GM23338 (cell line): ENCODE measurements around the gene SPRR2E. TPM values are rescaled to one million over a fixed set of nuclear protein-coding genes. Genes with fewer than 3 reads are reported as not detected.

Source experiments
- ATAC-seq: fragments of 200-7000 bp; cut with Tn5 transposase; 3 replicates; pipeline ENCODE4 v1.9.1; 2020
- DNase-seq: peaks from one replicate; pipeline ENCODE4 v3.0.0-alpha.2; 2015; ENCODE audit warnings: low spot score
- H2AFZ ChIP-seq: fragments of 200-600 bp; sonication (generic); 2 replicates; pipeline ENCODE4 v1.8.0; 2016; ENCODE audit warnings: antibody characterized with exemption, mild to moderate bottlenecking, moderate library complexity
- H3F3A ChIP-seq: fragments of 200-600 bp; sonication (generic); replicated peaks from 2 replicates; pipeline ENCODE4 v1.8.0; 2017; ENCODE audit warnings: antibody characterized with exemption, mixed run types, low read depth
- H3K27ac ChIP-seq: fragments of 200-600 bp; sonication (generic); 2 replicates; pipeline ENCODE4 v1.6.1; 2016; ENCODE audit warnings: low read depth
- H3K27me3 ChIP-seq: fragments of 200-600 bp; sonication (generic); 2 replicates; pipeline ENCODE4 v1.8.0; 2016; ENCODE audit warnings: mild to moderate bottlenecking, mixed run types, moderate library complexity; ENCODE audit not compliant: insufficient read depth
- H3K36me3 ChIP-seq: fragments of 200-600 bp; sonication (generic); 2 replicates; pipeline ENCODE4 v1.8.0; 2016; ENCODE audit warnings: mild to moderate bottlenecking; ENCODE audit not compliant: insufficient read depth
- H3K4me1 ChIP-seq: fragments of 200-600 bp; sonication (generic); 2 replicates; pipeline ENCODE4 v1.8.0; 2016; ENCODE audit warnings: mild to moderate bottlenecking, moderate library complexity; ENCODE audit not compliant: insufficient read depth
- H3K4me2 ChIP-seq: fragments of 200-600 bp; sonication (generic); 2 replicates; pipeline ENCODE4 v1.7.1; 2017; ENCODE audit warnings: mixed run types
- H3K4me3 ChIP-seq: fragments of 200-600 bp; sonication (generic); 2 replicates; pipeline ENCODE4 v1.6.1; 2016; ENCODE audit warnings: mixed run types
- H3K79me2 ChIP-seq: fragments of 200-600 bp; sonication (generic); replicated peaks from 2 replicates; pipeline ENCODE4 v1.8.0; 2017; ENCODE audit warnings: mild to moderate bottlenecking; ENCODE audit not compliant: insufficient read depth
- H3K9me2 ChIP-seq: fragments of 200-600 bp; sonication (generic); 2 replicates; pipeline ENCODE4 v1.8.0; 2017; ENCODE audit not compliant: insufficient read depth
- H4K20me1 ChIP-seq: fragments of 200-600 bp; sonication (generic); replicated peaks from 2 replicates; pipeline ENCODE4 v1.8.0; 2017; ENCODE audit warnings: mild to moderate bottlenecking; ENCODE audit not compliant: insufficient read depth
- H3K27ac Mint-ChIP-seq: 2 replicates; pipeline ENCODE4 v1.8.0; 2020; ENCODE audit warnings: inconsistent platforms, mild to moderate bottlenecking, moderate library complexity, mixed read lengths
- H3K27me3 Mint-ChIP-seq: 3 replicates; pipeline ENCODE4 v1.8.0; 2022; ENCODE audit warnings: low read depth, mild to moderate bottlenecking, moderate library complexity, mixed read lengths, inconsistent platforms; ENCODE audit not compliant: insufficient read depth, poor library complexity
- H3K36me3 Mint-ChIP-seq: 3 replicates; pipeline ENCODE4 v1.8.0; 2021; ENCODE audit warnings: low read depth, mild to moderate bottlenecking, inconsistent platforms, moderate library complexity, mixed read lengths
- H3K4me1 Mint-ChIP-seq: 3 replicates; pipeline ENCODE4 v1.8.0; 2020; ENCODE audit warnings: mild to moderate bottlenecking, inconsistent platforms, mixed read lengths
- H3K4me3 Mint-ChIP-seq: 3 replicates; pipeline ENCODE4 v1.8.0; 2021; ENCODE audit warnings: moderate library complexity, mild to moderate bottlenecking, inconsistent platforms, mixed read lengths
- H3K9me3 Mint-ChIP-seq: 3 replicates; pipeline ENCODE4 v1.8.0; 2020; ENCODE audit warnings: moderate library complexity, mild to moderate bottlenecking, inconsistent platforms, mixed read lengths
- CREB1 ChIP-seq: fragments of 250-450 bp; sonication (Bioruptor Pico); IDR thresholded peaks from 2 replicates; pipeline ENCODE4 v1.5.0; 2020; ENCODE audit warnings: low read depth, mild to moderate bottlenecking, moderate library complexity
- EZH2 ChIP-seq: fragments of 200-600 bp; sonication (generic); IDR thresholded peaks from one replicate; pipeline ENCODE4 v1.8.0; 2017; ENCODE audit warnings: antibody characterized with exemption, mild to moderate bottlenecking, low read depth; ENCODE audit not compliant: unreplicated experiment
- EZH2phosphoT487 ChIP-seq: fragments of 200-600 bp; sonication (generic); IDR thresholded peaks from one replicate; pipeline ENCODE4 v1.8.1; 2018; ENCODE audit warnings: antibody characterized with exemption; ENCODE audit not compliant: unreplicated experiment
- JUNB ChIP-seq: IDR thresholded peaks from one replicate; pipeline ENCODE4 v1.6.1; 2016; ENCODE audit warnings: antibody characterized with exemption; ENCODE audit not compliant: unreplicated experiment
- NANOG ChIP-seq: IDR thresholded peaks from 2 replicates; pipeline ENCODE4 v1.6.1; 2016; ENCODE audit warnings: antibody characterized with exemption, borderline replicate concordance
- POLR2AphosphoS5 ChIP-seq: IDR thresholded peaks from 2 replicates; pipeline ENCODE4 v1.6.1; 2016; ENCODE audit warnings: antibody characterized with exemption, low read depth
- STAT1 ChIP-seq: IDR thresholded peaks from one replicate; pipeline ENCODE4 v1.6.1; 2016; ENCODE audit warnings: antibody characterized with exemption; ENCODE audit not compliant: unreplicated experiment
- ZNF114 ChIP-seq: fragments of 250-450 bp; sonication (Bioruptor Pico); IDR thresholded peaks from 2 replicates; pipeline ENCODE4 v1.5.0; 2020; ENCODE audit warnings: mild to moderate bottlenecking, moderate library complexity
- ZNF331 ChIP-seq: fragments of 250-450 bp; sonication (Bioruptor Pico); IDR thresholded peaks from 2 replicates; pipeline ENCODE4 v1.5.0; 2020; ENCODE audit warnings: low read depth, mild to moderate bottlenecking, moderate library complexity
- polyA plus RNA-seq: library from polyadenylated mRNA; unstranded; fragments of >200 nt; fragmentation: Nextera tagmentation; extraction: Ambion mirVana; gene quantifications from 2 replicates; pipeline ENCODE4 v1.2.1, GENCODE V29; 2016
- total RNA-seq: library from RNA; depleted of rRNA; stranded (reverse); fragments of >200 nt; shearing (Covaris generic); gene quantifications from 2 replicates; pipeline ENCODE4 v1.2.3, GENCODE V29; 2014
- TF ChIP-seq, protein P1 (sequence below): IDR thresholded peaks from one replicate; pipeline ENCODE4 v1.6.1; 2018; ENCODE audit warnings: antibody characterized with exemption; ENCODE audit not compliant: unreplicated experiment
- TF ChIP-seq, protein P2 (sequence below): fragments of 250-450 bp; sonication (Bioruptor Pico); IDR thresholded peaks from 2 replicates; pipeline ENCODE4 v1.5.0; 2020; ENCODE audit warnings: mild to moderate bottlenecking, moderate library complexity
- TF ChIP-seq, protein P3 (sequence below), 2 experiments: fragments of 200-600 bp in 1 of 2; sonication (generic) in 1 of 2; conservative IDR thresholded peaks; 2 replicates each; pipeline versions ENCODE4 v1.5.1 to v1.6.1; 2016 to 2017; ENCODE audit warnings: antibody characterized with exemption in 2 of 2, low read depth in 2 of 2, mild to moderate bottlenecking in 2 of 2, moderate library complexity in 1 of 2
- TF ChIP-seq, protein P4 (sequence below): IDR thresholded peaks from 2 replicates; pipeline ENCODE4 v1.6.1; 2016; ENCODE audit warnings: antibody characterized with exemption

Gene SPRR2E
- total and polyA plus RNA-seq, 2 experiments from 2014 or later = not detected

DNA sequence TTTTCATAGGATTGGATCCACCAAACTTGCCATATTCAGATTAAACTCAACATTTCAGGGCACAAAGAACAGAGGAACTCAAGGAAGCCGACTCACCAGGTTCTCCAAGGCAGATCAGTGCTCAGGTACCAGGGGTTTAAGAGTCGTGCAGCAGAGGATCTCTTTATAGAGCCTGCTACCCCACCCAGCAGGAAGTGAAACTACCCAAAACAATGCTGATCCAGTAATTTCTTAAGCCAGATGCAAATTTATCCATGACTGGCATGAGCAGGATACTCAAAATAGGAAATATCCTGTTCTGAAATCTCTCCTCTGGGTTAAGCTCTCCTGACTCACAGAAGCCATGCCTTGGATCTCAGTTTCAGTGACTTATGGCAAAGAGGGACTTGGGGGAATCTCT is 37.0 kb downstream of the SPRR2E start, which contains the start of gene SPRR2A:
TSS of gene SPRR2A (minus strand) at position 138 of the 400 bp plus-strand sequence. CDS start 777 bp downstream, outside the sequence.
- DNase-seq = no peak
- H4K20me1 ChIP-seq = no peaks in the 10 kb centered on the region
- H3F3A ChIP-seq = no peaks in the 10 kb centered on the region
- ATAC-seq = no peak
- H3K9me2 ChIP-seq = no peaks in the 10 kb centered on the region
- no peaks in the 10 kb centered on the region for H3K9me3 Mint-ChIP-seq
- H3K27ac ChIP-seq = no peak within 1 kb of the TSS
- peaks cover 3% of the 10 kb centered on the region; the same call in 2 of the 3 replicates for H3K4me1 Mint-ChIP-seq
- no peak within 1 kb of the TSS for H3K27ac Mint-ChIP-seq
- H3K4me2 ChIP-seq = no peak within 1 kb of the TSS
- H3K4me3 Mint-ChIP-seq = no peak within 1 kb of the TSS
- H3K36me3 Mint-ChIP-seq = no peaks in the 10 kb centered on the region
- no peaks in the 10 kb centered on the region for H3K36me3 ChIP-seq
- H2AFZ ChIP-seq = peak within 1 kb of the TSS; percentile 53
- no peaks in the 10 kb centered on the region for H3K27me3 ChIP-seq
- H3K27me3 Mint-ChIP-seq = no peaks in the 10 kb centered on the region
- TF ChIP-seq JUNB (no peak), CREB1 (CRISPR knock-in tag) (no peak), EZH2 (no peak), ZNF114 (CRISPR knock-in tag) (no peak), STAT1 (no peak), NANOG (no peak), EZH2phosphoT487 (no peak), POLR2AphosphoS5 (no peak), ZNF331 (no peak)
- TF ChIP-seq, protein P1, sequence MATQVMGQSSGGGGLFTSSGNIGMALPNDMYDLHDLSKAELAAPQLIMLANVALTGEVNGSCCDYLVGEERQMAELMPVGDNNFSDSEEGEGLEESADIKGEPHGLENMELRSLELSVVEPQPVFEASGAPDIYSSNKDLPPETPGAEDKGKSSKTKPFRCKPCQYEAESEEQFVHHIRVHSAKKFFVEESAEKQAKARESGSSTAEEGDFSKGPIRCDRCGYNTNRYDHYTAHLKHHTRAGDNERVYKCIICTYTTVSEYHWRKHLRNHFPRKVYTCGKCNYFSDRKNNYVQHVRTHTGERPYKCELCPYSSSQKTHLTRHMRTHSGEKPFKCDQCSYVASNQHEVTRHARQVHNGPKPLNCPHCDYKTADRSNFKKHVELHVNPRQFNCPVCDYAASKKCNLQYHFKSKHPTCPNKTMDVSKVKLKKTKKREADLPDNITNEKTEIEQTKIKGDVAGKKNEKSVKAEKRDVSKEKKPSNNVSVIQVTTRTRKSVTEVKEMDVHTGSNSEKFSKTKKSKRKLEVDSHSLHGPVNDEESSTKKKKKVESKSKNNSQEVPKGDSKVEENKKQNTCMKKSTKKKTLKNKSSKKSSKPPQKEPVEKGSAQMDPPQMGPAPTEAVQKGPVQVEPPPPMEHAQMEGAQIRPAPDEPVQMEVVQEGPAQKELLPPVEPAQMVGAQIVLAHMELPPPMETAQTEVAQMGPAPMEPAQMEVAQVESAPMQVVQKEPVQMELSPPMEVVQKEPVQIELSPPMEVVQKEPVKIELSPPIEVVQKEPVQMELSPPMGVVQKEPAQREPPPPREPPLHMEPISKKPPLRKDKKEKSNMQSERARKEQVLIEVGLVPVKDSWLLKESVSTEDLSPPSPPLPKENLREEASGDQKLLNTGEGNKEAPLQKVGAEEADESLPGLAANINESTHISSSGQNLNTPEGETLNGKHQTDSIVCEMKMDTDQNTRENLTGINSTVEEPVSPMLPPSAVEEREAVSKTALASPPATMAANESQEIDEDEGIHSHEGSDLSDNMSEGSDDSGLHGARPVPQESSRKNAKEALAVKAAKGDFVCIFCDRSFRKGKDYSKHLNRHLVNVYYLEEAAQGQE = no peak
- TF ChIP-seq, protein P2, sequence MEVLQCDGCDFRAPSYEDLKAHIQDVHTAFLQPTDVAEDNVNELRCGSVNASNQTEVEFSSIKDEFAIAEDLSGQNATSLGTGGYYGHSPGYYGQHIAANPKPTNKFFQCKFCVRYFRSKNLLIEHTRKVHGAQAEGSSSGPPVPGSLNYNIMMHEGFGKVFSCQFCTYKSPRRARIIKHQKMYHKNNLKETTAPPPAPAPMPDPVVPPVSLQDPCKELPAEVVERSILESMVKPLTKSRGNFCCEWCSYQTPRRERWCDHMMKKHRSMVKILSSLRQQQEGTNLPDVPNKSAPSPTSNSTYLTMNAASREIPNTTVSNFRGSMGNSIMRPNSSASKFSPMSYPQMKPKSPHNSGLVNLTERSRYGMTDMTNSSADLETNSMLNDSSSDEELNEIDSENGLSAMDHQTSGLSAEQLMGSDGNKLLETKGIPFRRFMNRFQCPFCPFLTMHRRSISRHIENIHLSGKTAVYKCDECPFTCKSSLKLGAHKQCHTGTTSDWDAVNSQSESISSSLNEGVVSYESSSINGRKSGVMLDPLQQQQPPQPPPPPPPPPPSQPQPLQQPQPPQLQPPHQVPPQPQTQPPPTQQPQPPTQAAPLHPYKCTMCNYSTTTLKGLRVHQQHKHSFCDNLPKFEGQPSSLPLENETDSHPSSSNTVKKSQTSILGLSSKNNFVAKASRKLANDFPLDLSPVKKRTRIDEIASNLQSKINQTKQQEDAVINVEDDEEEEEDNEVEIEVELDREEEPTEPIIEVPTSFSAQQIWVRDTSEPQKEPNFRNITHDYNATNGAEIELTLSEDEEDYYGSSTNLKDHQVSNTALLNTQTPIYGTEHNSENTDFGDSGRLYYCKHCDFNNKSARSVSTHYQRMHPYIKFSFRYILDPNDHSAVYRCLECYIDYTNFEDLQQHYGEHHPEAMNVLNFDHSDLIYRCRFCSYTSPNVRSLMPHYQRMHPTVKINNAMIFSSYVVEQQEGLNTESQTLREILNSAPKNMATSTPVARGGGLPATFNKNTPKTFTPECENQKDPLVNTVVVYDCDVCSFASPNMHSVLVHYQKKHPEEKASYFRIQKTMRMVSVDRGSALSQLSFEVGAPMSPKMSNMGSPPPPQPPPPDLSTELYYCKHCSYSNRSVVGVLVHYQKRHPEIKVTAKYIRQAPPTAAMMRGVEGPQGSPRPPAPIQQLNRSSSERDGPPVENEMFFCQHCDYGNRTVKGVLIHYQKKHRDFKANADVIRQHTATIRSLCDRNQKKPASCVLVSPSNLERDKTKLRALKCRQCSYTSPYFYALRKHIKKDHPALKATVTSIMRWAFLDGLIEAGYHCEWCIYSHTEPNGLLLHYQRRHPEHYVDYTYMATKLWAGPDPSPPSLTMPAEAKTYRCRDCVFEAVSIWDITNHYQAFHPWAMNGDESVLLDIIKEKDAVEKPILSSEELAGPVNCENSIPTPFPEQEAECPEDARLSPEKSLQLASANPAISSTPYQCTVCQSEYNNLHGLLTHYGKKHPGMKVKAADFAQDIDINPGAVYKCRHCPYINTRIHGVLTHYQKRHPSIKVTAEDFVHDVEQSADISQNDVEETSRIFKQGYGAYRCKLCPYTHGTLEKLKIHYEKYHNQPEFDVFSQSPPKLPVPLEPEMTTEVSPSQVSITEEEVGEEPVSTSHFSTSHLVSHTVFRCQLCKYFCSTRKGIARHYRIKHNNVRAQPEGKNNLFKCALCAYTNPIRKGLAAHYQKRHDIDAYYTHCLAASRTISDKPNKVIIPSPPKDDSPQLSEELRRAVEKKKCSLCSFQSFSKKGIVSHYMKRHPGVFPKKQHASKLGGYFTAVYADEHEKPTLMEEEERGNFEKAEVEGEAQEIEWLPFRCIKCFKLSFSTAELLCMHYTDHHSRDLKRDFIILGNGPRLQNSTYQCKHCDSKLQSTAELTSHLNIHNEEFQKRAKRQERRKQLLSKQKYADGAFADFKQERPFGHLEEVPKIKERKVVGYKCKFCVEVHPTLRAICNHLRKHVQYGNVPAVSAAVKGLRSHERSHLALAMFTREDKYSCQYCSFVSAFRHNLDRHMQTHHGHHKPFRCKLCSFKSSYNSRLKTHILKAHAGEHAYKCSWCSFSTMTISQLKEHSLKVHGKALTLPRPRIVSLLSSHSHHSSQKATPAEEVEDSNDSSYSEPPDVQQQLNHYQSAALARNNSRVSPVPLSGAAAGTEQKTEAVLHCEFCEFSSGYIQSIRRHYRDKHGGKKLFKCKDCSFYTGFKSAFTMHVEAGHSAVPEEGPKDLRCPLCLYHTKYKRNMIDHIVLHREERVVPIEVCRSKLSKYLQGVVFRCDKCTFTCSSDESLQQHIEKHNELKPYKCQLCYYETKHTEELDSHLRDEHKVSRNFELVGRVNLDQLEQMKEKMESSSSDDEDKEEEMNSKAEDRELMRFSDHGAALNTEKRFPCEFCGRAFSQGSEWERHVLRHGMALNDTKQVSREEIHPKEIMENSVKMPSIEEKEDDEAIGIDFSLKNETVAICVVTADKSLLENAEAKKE (CRISPR knock-in tag) = no peak
- TF ChIP-seq, protein P3, sequence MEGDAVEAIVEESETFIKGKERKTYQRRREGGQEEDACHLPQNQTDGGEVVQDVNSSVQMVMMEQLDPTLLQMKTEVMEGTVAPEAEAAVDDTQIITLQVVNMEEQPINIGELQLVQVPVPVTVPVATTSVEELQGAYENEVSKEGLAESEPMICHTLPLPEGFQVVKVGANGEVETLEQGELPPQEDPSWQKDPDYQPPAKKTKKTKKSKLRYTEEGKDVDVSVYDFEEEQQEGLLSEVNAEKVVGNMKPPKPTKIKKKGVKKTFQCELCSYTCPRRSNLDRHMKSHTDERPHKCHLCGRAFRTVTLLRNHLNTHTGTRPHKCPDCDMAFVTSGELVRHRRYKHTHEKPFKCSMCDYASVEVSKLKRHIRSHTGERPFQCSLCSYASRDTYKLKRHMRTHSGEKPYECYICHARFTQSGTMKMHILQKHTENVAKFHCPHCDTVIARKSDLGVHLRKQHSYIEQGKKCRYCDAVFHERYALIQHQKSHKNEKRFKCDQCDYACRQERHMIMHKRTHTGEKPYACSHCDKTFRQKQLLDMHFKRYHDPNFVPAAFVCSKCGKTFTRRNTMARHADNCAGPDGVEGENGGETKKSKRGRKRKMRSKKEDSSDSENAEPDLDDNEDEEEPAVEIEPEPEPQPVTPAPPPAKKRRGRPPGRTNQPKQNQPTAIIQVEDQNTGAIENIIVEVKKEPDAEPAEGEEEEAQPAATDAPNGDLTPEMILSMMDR (conservative IDR thresholded peaks at IDR 0.05; ENCODE audit: low read depth in 2 of 2) = no peak
- TF ChIP-seq, protein P4, sequence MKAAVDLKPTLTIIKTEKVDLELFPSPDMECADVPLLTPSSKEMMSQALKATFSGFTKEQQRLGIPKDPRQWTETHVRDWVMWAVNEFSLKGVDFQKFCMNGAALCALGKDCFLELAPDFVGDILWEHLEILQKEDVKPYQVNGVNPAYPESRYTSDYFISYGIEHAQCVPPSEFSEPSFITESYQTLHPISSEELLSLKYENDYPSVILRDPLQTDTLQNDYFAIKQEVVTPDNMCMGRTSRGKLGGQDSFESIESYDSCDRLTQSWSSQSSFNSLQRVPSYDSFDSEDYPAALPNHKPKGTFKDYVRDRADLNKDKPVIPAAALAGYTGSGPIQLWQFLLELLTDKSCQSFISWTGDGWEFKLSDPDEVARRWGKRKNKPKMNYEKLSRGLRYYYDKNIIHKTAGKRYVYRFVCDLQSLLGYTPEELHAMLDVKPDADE = no peak
- no peaks in the 10 kb centered on the region for H3K79me2 ChIP-seq
- H3K4me3 ChIP-seq = no peak within 1 kb of the TSS
- no peaks in the 10 kb centered on the region for H3K4me1 ChIP-seq
